ENCODE measurements around the gene RAD51B.
"Not testable (repeated sequence)": the region's sequence is repeated elsewhere in the genome, so short reads cannot be mapped to it uniquely, and the experiment has no call there.

Gene RAD51B

DNA sequence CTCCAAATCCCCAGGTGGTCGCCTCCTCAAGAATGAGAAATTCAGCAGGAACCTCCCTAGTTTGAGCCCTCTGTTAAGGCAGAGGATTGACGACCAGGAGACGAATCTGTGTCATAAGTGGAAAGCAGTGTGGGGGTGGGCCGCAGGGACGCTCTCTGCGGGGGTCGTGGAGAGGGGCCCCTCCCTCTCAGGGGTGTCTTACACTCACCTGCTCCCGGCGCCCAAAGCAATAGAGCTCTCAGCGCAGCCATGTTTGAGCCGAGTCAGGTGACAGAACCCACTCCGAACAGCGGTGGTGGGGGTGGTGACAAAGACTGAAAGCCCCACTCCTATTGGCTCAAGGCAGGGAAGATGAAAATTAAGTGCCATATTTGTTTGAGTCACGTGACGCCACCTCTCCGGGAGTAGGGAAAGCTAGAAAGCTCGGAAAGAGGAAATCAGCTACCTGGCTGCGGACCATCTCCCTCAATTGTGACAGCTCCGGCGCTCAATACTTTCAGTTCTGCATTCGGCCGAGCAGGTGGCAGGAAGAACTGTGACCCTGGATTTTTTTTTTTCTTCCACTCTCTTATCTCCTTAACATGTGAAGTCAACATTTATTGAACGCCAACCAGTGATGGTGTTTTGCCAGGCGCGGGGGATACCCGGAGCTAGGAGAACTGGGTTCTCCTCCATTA lies 3.1 kb upstream of the RAD51B start, which contains the start of gene ZFYVE26:
Gene ZFYVE26 (minus strand): TSS at position 265 of the 677 bp plus-strand sequence. CDS start 627 bp downstream, outside the sequence.
- peak within 1 kb of the TSS; percentile 80 for H3K4me3 ChIP-seq (ENCODE audit: low read depth, low read length)
- TF ChIP-seq, protein P1, sequence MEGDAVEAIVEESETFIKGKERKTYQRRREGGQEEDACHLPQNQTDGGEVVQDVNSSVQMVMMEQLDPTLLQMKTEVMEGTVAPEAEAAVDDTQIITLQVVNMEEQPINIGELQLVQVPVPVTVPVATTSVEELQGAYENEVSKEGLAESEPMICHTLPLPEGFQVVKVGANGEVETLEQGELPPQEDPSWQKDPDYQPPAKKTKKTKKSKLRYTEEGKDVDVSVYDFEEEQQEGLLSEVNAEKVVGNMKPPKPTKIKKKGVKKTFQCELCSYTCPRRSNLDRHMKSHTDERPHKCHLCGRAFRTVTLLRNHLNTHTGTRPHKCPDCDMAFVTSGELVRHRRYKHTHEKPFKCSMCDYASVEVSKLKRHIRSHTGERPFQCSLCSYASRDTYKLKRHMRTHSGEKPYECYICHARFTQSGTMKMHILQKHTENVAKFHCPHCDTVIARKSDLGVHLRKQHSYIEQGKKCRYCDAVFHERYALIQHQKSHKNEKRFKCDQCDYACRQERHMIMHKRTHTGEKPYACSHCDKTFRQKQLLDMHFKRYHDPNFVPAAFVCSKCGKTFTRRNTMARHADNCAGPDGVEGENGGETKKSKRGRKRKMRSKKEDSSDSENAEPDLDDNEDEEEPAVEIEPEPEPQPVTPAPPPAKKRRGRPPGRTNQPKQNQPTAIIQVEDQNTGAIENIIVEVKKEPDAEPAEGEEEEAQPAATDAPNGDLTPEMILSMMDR (IDR thresholded peaks at IDR 0.05; ENCODE audit: borderline replicate concordance, insufficient read depth, low read depth, low read length): no peak

DNA sequence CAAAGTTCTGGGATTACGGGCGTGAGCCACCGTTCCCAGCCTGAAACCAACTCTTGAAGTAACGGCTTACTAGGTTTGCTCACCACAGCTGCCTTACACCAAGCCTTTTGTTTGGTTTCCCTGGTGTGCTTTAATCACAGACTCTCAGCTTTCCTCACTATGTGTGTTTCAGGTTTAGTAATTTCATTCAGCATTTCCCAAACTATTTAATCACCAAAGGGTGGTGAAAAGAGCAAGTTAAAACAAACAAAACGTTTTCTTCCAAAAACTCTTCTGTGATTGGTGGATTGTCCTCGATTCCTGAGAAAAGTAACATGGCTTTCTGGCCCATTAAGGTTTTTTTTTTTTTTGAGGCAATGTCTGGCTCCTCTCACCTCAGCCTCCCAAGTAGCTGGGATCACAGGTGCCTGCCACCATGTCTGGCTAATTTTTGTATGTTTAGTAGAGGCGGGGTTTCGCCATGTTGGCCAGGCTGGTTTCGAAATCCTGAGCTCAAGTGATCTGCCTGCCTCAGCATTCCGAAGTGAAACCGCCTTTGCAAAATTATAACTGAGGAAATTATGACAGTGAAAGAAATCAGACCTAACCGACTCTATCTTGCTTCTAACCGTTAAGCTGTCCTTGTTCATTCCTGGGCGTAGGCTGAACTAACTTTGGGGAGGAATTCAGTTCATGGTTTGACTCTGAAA lies 1.7 kb upstream of the RAD51B start:
- TF ChIP-seq, protein P1 (IDR thresholded peaks at IDR 0.05; ENCODE audit: borderline replicate concordance, insufficient read depth, low read depth, low read length): no peak
- H3K4me3 ChIP-seq (ENCODE audit: low read depth, low read length): no peak overlapping the region

DNA sequence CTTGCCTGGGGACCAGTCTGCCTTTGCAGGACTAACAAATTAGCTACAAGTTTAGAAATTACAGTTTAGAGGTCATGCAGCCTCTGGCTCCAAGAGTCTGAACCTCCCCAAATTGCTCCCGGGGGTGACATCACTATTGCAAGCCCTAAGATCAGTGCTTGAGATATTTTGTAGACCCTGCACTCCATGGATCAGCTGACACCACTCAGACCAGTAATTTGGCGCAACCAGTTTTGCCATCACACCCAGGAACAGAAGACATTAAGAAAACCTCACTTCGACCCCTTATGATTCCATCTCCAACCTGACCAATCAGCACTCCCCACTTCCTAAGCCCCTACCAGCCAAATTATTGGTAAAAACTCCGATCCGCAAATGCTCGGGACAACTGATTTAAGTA lies 1.1 kb upstream of the RAD51B start:
- H3K4me3 ChIP-seq (ENCODE audit: low read depth, low read length): not testable (repeated sequence)

DNA sequence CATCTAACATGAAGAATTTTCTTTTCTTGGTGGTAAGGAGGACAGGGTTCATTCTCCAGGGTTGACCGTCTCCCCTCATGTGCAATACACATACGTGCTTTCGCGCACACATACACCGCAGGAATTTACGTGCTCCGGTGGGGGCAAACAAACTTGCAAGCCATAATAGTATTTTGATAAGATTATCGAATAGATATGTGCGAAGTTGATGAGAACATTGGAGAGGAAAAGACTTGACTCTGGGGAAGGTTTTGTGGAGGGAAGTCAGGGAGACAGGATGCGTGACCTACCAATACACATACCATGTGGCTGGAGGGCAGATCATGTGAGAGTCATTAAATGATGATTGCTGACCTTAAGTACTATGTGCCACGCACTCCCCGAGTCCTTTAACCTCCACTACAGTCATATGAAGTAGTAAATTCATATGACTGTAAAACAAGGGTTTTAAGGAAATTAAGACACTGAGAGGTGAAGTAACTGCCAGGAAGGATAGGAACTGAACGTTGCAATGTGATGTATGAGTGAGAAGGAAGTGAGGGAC lies 921 bp downstream of the RAD51B start:
- H3K4me3 ChIP-seq (ENCODE audit: low read depth, low read length): peak overlapping the region; percentile 75
- TF ChIP-seq, protein P1 (IDR thresholded peaks at IDR 0.05; ENCODE audit: borderline replicate concordance, insufficient read depth, low read depth, low read length): no peak

DNA sequence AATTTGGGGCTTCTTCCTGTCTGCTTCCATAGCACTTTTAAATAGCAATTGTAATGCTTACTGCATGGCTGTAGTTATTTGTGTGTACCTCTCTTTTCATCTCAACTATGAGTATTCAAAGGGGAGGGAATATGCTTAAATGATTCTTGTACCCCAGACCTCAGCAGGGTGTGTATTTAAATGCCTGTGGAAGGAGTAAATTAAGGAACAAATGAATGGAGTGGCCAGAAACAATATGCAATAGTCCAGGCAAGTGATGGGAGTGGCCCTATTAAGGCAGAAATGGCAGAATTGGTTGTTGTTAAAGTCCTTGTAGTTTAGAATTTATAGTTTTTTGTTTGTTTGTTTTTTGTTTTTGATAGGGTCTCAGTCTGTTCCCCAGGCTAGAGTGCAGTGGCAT lies 1.5 kb downstream of the RAD51B start:
- no peak overlapping the region for H3K4me3 ChIP-seq (ENCODE audit: low read depth, low read length)
- TF ChIP-seq, protein P1 (IDR thresholded peaks at IDR 0.05; ENCODE audit: borderline replicate concordance, insufficient read depth, low read depth, low read length): no peak

DNA sequence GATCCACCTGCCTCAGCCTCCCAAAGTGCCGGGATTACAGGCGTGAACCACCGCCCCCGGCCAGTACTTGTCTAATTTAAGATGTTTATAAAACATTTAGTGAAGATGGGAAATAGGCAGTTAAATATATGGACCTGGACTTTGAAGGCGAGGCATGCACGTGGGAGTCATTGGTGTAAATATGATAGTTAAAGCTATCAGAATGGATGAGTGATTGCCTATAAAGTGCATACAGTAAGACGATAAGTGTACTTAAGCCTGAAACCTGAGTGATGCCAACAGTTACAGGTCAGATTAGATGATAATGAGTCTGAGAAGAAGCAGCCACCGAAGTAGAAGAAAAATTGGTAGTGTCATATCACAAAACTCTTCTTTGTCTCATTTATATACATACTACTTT lies 11.5 kb downstream of the RAD51B start:
- TF ChIP-seq, protein P1 (IDR thresholded peaks at IDR 0.05; ENCODE audit: borderline replicate concordance, insufficient read depth, low read depth, low read length): no peak

DNA sequence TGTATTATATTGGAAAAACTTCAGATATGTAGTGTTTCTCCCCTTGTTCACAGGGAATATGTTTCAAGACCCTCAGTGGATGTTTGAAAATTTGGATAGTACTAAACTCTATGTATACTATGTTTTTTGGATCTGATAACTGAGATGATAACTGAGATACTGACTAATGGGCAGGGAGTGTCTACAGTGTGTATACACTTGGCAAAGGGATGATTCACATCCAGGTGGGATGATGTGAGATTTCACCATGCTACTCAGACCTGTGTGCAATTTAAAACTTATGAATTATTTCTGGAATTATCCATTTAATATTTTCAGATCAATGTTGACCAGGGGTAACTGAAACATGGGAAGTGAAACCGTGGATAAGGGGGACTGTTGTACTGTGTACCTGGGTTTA lies 13.8 kb downstream of the RAD51B start:
- H3K4me3 ChIP-seq (ENCODE audit: low read depth, low read length): no peak overlapping the region
- TF ChIP-seq, protein P1 (IDR thresholded peaks at IDR 0.05; ENCODE audit: borderline replicate concordance, insufficient read depth, low read depth, low read length): no peak

More for the DNA sequence above, 11.5 kb downstream of the RAD51B start:
- H3K4me3 ChIP-seq (ENCODE audit: low read depth, low read length): no peak overlapping the region
